Testis (tissue), 2 donors: ENCODE data around the gene KNL1.

Source experiments
- CTCF ChIP-seq, 3 experiments: fragments of 450-650 bp in 2 of 3; fragments of 200-600 bp in 1 of 3; sonication (generic) in 1 of 3; IDR thresholded peaks; one replicate each; pipeline ENCODE4 v1.5.1; 2016 to 2019; ENCODE audit warnings: antibody characterized with exemption in 3 of 3, mild to moderate bottlenecking in 2 of 3, moderate library complexity in 1 of 3
- POLR2A ChIP-seq: fragments of 450-650 bp; IDR thresholded peaks from one replicate; pipeline ENCODE4 v1.6.1; 2017; ENCODE audit warnings: antibody characterized with exemption, mild to moderate bottlenecking, moderate library complexity

- TF ChIP-seq CTCF (IDR thresholded peaks at IDR 0.05) = no peak
- TF ChIP-seq POLR2A = no peak
Measured at GRCh38 chr15:40613080-40613479, 19.0 kb downstream of the KNL1 start.
